K562 (cell line): Measurements from ENCODE around the gene NDUFB10. TPM values are rescaled to one million over a fixed set of nuclear protein-coding genes. Genes with fewer than 3 reads are reported as not detected.

Source experiments
- ADNP ChIP-seq: fragments of 200-800 bp; sonication (Bioruptor generic); IDR thresholded peaks from 2 replicates; pipeline ENCODE4 v1.6.1; 2016; ENCODE audit warnings: missing genetic modification characterization, missing compliant biosample characterization
- CHD1 ChIP-seq: fragments of 200-600 bp; sonication (generic); IDR thresholded peaks from one replicate; pipeline ENCODE4 v1.6.1; 2012; ENCODE audit warnings: mild to moderate bottlenecking, moderate library complexity, low read length, inconsistent platforms
- FUS ChIP-seq: fragments of 200-400 bp; formaldehyde crosslinking; optimal IDR thresholded peaks from 2 replicates; pipeline ENCODE3; 2017; ENCODE audit warnings: low read depth, low read length
- GMEB1 ChIP-seq: fragments of 250-450 bp; sonication (Bioruptor Pico); IDR thresholded peaks from 2 replicates; pipeline ENCODE4 v1.4.0; 2020; ENCODE audit warnings: mild to moderate bottlenecking
- LCOR ChIP-seq: sonication (generic); formaldehyde crosslinking; IDR thresholded peaks from 2 replicates; pipeline ENCODE4 v1.8.0; 2022; ENCODE audit warnings: mild to moderate bottlenecking, missing genetic modification reagents
- MCM7 ChIP-seq, 2 experiments: fragments of 450-650 bp; IDR thresholded peaks; 2 replicates each; pipeline ENCODE4 v1.6.1; 2016 to 2018
- MEF2A ChIP-seq: IDR thresholded peaks from 2 replicates; pipeline ENCODE4 v1.6.1; 2011; ENCODE audit warnings: low read depth, mild to moderate bottlenecking, low read length, moderate library complexity; ENCODE audit not compliant: control insufficient read depth
- MEIS2 ChIP-seq: fragments of 450-650 bp; IDR thresholded peaks from 2 replicates; pipeline ENCODE4 v1.6.1; 2014; ENCODE audit warnings: mild to moderate bottlenecking; ENCODE audit not compliant: partially characterized antibody
- MTA3 ChIP-seq: fragments of 450-650 bp; formaldehyde crosslinking; IDR thresholded peaks from 2 replicates; pipeline ENCODE4 v1.6.1; 2017; ENCODE audit warnings: mild to moderate bottlenecking, borderline replicate concordance
- MXD1 ChIP-seq: fragments of 250-450 bp; sonication (Bioruptor Pico); IDR thresholded peaks from 2 replicates; pipeline ENCODE4 v1.8.0; 2021; ENCODE audit warnings: borderline replicate concordance, mild to moderate bottlenecking, moderate library complexity; ENCODE audit not compliant: poor library complexity, severe bottlenecking
- NCOA1 ChIP-seq: fragments of 450-650 bp; IDR thresholded peaks from 2 replicates; pipeline ENCODE4 v1.6.1; 2016; ENCODE audit warnings: low read depth
- NFIC ChIP-seq: fragments of 450-650 bp; IDR thresholded peaks from 2 replicates; pipeline ENCODE4 v1.6.1; 2017; ENCODE audit warnings: mild to moderate bottlenecking, inconsistent platforms
- NR4A1 ChIP-seq, 2 experiments: fragments of 250-450 bp in 1 of 2; fragments of 450-650 bp in 1 of 2; sonication (Bioruptor Pico) in 1 of 2; IDR thresholded peaks; 2 replicates each; pipeline versions ENCODE4 v1.4.0 to v1.6.1; 2016 to 2020; ENCODE audit warnings: mild to moderate bottlenecking in 2 of 2, missing compliant biosample characterization in 1 of 2, missing genetic modification characterization in 1 of 2, moderate library complexity in 1 of 2
- PHF21A ChIP-seq: fragments of 450-650 bp; IDR thresholded peaks from 2 replicates; pipeline ENCODE4 v1.6.1; 2017; ENCODE audit warnings: low read depth, borderline replicate concordance
- POLR2G ChIP-seq: fragments of 200-400 bp; formaldehyde crosslinking; IDR thresholded peaks from 2 replicates; pipeline ENCODE4 v1.6.1; 2017; ENCODE audit warnings: low read depth, mild to moderate bottlenecking, antibody characterized with exemption, low read length, moderate library complexity
- PPARD ChIP-seq: fragments of 250-450 bp; sonication (Bioruptor Pico); IDR thresholded peaks from 2 replicates; pipeline ENCODE4 v1.8.0; 2022; ENCODE audit warnings: inconsistent platforms, mild to moderate bottlenecking, moderate library complexity
- RBM14 ChIP-seq: fragments of 200-400 bp; formaldehyde crosslinking; IDR thresholded peaks from 2 replicates; pipeline ENCODE4 v1.6.1; 2018; ENCODE audit warnings: low read depth, mild to moderate bottlenecking, low read length, moderate library complexity, borderline replicate concordance; ENCODE audit not compliant: insufficient read depth
- SUPT5H ChIP-seq: fragments of 450-650 bp; IDR thresholded peaks from 2 replicates; pipeline ENCODE4 v1.6.1; 2016
- XRCC3 ChIP-seq: fragments of 450-650 bp; IDR thresholded peaks from 2 replicates; pipeline ENCODE4 v1.6.1; 2017; ENCODE audit warnings: mild to moderate bottlenecking, moderate library complexity
- ZBTB17 ChIP-seq: fragments of 450-650 bp; formaldehyde crosslinking; IDR thresholded peaks from 2 replicates; pipeline ENCODE4 v1.4.0; 2020; ENCODE audit warnings: mild to moderate bottlenecking
- ZKSCAN3 ChIP-seq: fragments of 250-450 bp; sonication (Bioruptor Pico); IDR thresholded peaks from 2 replicates; pipeline ENCODE4 v1.4.0; 2020
- ZNF24 ChIP-seq: fragments of 450-650 bp; IDR thresholded peaks from 2 replicates; pipeline ENCODE4 v1.6.1; 2016
- ZNF3 ChIP-seq: fragments of 250-450 bp; sonication (Bioruptor Pico); IDR thresholded peaks from 2 replicates; pipeline ENCODE4 v1.5.0; 2021; ENCODE audit warnings: mild to moderate bottlenecking, moderate library complexity
- ZNF449 ChIP-seq: fragments of 250-450 bp; sonication (Bioruptor Pico); IDR thresholded peaks from 2 replicates; pipeline ENCODE4 v1.8.0; 2022; ENCODE audit warnings: moderate library complexity, mild to moderate bottlenecking, inconsistent platforms
- ZNF512 ChIP-seq: IDR thresholded peaks from 2 replicates; pipeline ENCODE4 v1.6.1; 2016; ENCODE audit warnings: missing genetic modification characterization, missing compliant biosample characterization
- polyA plus RNA-seq, 8 experiments: library from polyadenylated mRNA; depleted of rRNA in 4 of 8; stranded (reverse) in 5 of 8; unstranded in 3 of 8; fragments of >200 nt; fragmentation: Nextera tagmentation in 2 of 8; fragmentation: Illumina TruSeq in 1 of 8; extraction: Ambion mirVana in 2 of 8; extraction: Trizol in 1 of 8; gene quantifications; 2 replicates each; pipeline versions ENCODE4 v1.2.1 to v1.2.3, GENCODE V29; 2011 to 2014; ENCODE audit warnings: inconsistent platforms in 1 of 8, missing spikeins in 1 of 8
- total RNA-seq, 7 experiments: library from RNA; depleted of rRNA in 6 of 7; stranded (reverse); fragments of >200 nt in 6 of 7; fragmentation: Illumina TruSeq in 2 of 7; extraction: Trizol in 2 of 7; gene quantifications; 2 replicates each; pipeline versions ENCODE4 v1.2.1 to v1.2.3, GENCODE V29; 2011 to 2021; ENCODE audit warnings: low replicate concordance in 1 of 7

Gene NDUFB10
- total and polyA plus RNA-seq, 9 of the 15 experiments (the other 6 are each of a cell fraction or from before 2014, with no cell fraction given), result 69.3 to 527 (median 161) TPM

GRCh38 chr16:1971796-1972489 is 12.6 kb downstream of the NDUFB10 start, which contains the start of gene TBL3 (continued):
- TF ChIP-seq RBM14 (0 out of 2 replicates have a peak, but pooled peaks have one; percentile 61), ZNF3 (CRISPR knock-in tag) (no peak), MTA3 (no peak; the same call in 1 of the 2 replicates), ZNF449 (CRISPR knock-in tag) (no peak), NFIC (peak; percentile 66), POLR2G (peak; percentile 93), MEIS2 (no peak), ZKSCAN3 (CRISPR knock-in tag) (no peak), ZNF24 (no peak), SUPT5H (peak; percentile 85), PPARD (CRISPR knock-in tag) (no peak), FUS (no peak), ZBTB17 (peak; percentile 87), ADNP (tag) (no peak), NCOA1 (no peak), XRCC3 (no peak), CHD1 (peak; percentile 58), MCM7 (IDR thresholded peaks at IDR 0.05) (no peak), MXD1 (CRISPR knock-in tag) (peak; percentile 64), LCOR (CRISPR knock-in tag) (peak; percentile 92), GMEB1 (peak; percentile 90), PHF21A (no peak), MEF2A (no peak), NR4A1 (CRISPR knock-in tag; IDR thresholded peaks at IDR 0.05) (0 out of 2 replicates have a peak, but pooled peaks have one; percentile 52), NR4A1 (tag; IDR thresholded peaks at IDR 0.05) (no peak), ZNF512 (tag) (no peak)
